NCI-H2227 treated with DMSO at 0.1 percent for 48 hours (cell line): ENCODE results near the gene ITPR1.

ENCODE experiments used
- DNase-seq: peaks from one replicate; lab custom pipeline; 2025; lab: John Stamatoyannopoulos, UW

The ITPR1 gene

DNA sequence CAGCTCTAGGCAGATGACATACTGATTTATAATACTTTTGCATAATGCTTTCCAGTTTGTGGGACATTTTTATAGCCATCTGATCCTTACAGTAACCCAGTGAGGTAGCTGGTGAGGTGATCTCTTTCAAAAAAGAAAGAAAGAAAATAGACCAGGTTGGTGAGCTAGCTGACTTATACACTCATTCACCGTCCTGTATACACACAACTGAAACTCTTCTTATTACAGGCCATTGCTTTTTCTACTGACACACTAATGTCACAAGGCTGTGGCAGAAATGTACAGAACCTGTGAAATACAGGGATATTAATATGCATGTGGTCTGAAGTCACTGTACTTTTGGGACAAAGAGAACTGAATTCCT, 335.9 kb downstream of the ITPR1 start:
- DNase-seq: no peak

GRCh38 chr3:4830586-4830914, 337.4 kb downstream of the ITPR1 start:
- no peak for DNase-seq

- DNase-seq: no peak
Observed at GRCh38 chr3:4831580-4831950, 338.4 kb downstream of the ITPR1 start.

DNA sequence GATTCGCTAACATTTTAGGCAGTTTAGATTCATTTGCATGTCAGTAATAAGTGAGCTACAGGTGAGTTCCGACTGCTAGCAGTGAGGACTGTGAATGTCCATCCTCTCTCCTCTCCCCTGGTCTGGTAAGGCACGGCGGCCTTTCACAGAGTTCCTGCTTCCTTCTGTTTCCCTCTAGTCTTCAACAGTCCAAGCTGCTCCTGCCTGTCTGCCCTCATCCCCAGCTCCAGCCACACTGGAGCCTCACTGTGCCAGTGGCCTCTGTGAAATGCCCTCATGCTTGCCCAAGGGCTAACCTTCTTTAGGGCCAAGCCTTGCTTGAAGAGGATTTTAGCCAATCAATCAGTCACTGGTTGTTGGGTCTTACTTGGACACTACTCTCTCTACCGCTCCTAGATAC, 340.3 kb downstream of the ITPR1 start:
- no peak for DNase-seq

GRCh38 chr3:4834403-4834866, 341.3 kb downstream of the ITPR1 start:
- no peak for DNase-seq

GRCh38 chr3:4835616-4836043, 342.5 kb downstream of the ITPR1 start:
- peak; percentile 19 for DNase-seq

- no peak for DNase-seq
Observed at GRCh38 chr3:4836516-4836915, 343.4 kb downstream of the ITPR1 start.

DNA sequence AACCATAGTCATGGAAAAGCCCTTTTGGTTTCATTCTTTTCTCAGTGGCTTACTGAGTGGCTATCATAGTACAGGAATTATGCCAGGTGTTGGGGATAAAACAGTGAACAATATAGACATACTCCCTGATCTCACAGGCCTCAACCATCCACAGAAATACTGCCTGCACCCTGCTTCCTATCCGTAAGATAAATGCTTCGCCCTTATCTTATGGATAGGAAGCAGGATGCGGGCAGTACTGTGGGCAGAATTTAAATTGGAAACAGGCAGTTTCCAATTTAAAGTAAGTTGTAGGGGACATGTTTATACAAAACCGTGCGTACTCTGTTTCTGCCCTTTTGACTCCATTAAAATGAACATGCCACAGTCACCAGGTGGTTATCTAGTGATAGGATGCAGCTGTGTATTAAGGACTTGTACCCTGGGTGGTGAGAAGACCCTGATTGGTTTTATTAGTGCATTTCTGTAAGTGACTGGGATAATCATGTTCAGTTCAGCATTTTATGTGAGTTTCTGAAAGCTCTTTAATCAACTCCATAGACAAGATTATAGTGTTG, 344.3 kb downstream of the ITPR1 start:
- DNase-seq: no peak

DNA sequence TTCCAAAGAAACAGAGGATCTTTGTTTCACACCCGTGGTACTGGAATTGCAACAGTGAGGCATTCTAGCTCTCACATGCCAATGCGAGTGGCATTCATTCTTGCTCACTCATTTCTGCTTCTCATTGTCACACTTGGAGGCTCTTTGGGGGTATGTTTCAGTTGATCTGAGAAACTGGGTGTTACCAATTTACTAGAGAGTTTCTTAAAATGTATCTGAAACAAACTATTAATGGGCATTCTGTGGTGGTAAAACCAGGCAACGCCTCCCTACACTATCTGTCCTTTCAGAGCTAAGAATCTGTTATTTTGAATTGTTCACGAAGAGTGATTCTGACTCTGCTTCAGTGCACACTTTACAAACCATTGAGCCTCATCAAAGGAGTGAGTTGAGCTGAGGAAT, 345.5 kb downstream of the ITPR1 start:
- no peak for DNase-seq

GRCh38 chr3:4839278-4839677, 346.1 kb downstream of the ITPR1 start:
- DNase-seq: no peak

- no peak for DNase-seq
Observed at GRCh38 chr3:4841225-4841624, 348.1 kb downstream of the ITPR1 start.

- DNase-seq: no peak
Observed at GRCh38 chr3:4841776-4842440, 348.8 kb downstream of the ITPR1 start.

- DNase-seq: no peak
Observed at GRCh38 chr3:4843619-4844018, 350.5 kb downstream of the ITPR1 start.

- DNase-seq: no peak
Observed at GRCh38 chr3:4845882-4846281, 352.7 kb downstream of the ITPR1 start.

GRCh38 chr3:4846543-4846942, 353.4 kb downstream of the ITPR1 start:
- DNase-seq: peak; percentile 63

DNA sequence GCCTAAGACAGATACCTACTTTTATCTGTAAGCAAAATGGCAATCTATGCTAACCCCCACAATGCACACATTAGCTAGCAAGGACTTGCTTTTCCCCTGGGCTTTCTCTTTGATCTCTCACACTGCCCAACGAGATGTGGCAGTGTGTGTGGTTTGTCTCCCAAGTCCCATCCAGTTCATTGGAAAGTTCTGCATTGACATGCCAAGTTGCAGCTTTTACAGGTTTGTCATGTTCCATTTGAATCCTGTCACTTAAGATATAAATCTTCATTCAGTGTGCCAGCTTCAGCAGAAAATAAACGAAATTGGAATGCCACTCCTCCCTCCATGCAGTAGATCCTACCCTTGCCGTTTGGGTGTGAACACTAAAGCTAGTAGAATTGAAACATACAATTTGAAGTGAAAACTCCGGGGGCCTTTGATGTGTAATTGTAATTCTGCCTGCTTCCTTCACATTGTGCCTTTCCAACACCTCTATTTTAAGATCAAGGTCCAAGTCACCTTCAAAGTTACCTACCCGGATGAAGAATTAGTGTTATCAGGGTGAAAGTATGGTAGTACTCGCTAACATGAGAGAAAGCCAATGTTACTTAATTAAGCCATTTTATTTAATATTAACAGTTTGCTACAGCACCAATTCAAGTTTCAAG, 355.2 kb downstream of the ITPR1 start:
- DNase-seq: peak; percentile 53

GRCh38 chr3:4849136-4849535, 356.0 kb downstream of the ITPR1 start:
- no peak for DNase-seq

- DNase-seq: no peak
Observed at GRCh38 chr3:4849739-4850138, 356.6 kb downstream of the ITPR1 start.

DNA sequence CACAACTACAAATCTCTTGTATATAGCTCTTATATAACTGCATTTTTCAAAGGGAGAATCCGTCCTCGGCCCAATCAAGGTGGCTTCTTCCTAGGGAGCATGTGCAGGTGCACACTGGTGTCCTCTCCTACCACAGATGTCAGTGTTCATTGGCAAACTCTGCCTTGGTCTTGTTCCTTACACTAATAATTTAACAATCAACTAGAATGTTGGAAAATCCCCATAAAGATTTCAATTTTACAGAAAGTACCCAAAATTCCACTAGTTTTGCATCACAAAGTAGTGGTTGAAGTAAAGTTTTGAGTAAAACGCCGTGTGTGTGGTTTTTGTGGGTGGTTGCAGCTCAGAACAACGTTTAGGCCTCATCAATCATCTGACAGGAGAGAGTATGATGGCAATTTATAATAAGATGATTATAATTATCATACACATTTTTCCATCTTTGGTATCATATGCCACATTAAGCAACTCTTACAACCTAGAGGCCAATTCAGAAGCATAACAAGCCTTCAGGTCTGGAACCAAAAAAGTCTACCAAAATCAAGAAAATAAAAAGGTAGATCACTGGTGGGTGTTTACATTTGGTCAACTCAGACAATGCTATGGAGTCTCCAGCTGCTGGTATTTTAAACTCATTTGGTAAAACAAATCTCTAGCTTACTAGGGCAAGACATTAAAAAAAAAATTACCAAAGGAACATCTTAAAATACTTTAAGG, 357.2 kb downstream of the ITPR1 start:
- DNase-seq: no peak

- no peak for DNase-seq
Observed at GRCh38 chr3:4850928-4851265, 357.7 kb downstream of the ITPR1 start.

GRCh38 chr3:4852780-4853748, 359.9 kb downstream of the ITPR1 start:
- no peak for DNase-seq

DNA sequence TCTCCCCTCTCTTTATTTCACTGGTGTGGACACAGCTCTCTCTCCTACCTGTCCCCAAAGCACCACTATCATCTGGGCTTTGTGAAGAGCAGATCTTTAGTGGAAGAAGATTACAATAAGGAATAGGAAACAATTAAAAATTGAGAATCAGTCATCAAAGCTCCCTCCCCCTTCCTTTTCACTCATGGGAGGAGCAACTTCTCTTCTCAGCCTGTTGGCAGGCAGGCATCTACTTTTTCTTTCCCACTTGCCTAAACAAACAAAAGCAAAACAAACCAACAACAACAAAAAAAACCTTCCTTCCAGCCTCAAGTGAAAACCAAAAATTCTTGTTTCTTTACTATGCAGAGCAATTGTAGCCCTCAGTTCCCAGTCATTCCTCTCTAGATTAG, 360.6 kb downstream of the ITPR1 start:
- no peak for DNase-seq
